Measurements from ENCODE around the gene IFI16.
A peak's percentile ranks its signal among the peaks of the same experiment; 100 is the strongest.
"Not testable (repeated sequence)": the region's sequence is repeated elsewhere in the genome, so short reads cannot be mapped to it uniquely, and the experiment has no call there.

IFI16 gene

GRCh38 chr1:159067699-159068621 is 58.3 kb downstream of the IFI16 start:
- no peak for DNase-seq

GRCh38 chr1:159068886-159069285 is 59.2 kb downstream of the IFI16 start:
- DNase-seq = no peak

- peak; percentile 51 for DNase-seq
These were observed 62.4 kb downstream of the IFI16 start for GRCh38 chr1:159071970-159072582.

- DNase-seq = no peak
These were observed 66.9 kb downstream of the IFI16 start, which contains the start of gene AIM2 for GRCh38 chr1:159076438-159077119. AIM2 (minus strand) TSS chr1:159076766; CDS start chr1:159073499, 3,267 bp downstream.

GRCh38 chr1:159077120-159077961 is 67.6 kb downstream of the IFI16 start:
- DNase-seq = no peak

- no peak for DNase-seq
These were observed 69.8 kb downstream of the IFI16 start for GRCh38 chr1:159079525-159079924.

GRCh38 chr1:159081626-159082025 is 71.9 kb downstream of the IFI16 start:
- DNase-seq = no peak

- DNase-seq = no peak
These were observed 73.3 kb downstream of the IFI16 start for GRCh38 chr1:159083013-159083412.

- no peak for DNase-seq
These were observed 74.4 kb downstream of the IFI16 start for GRCh38 chr1:159084152-159084551.

- DNase-seq = no peak
These were observed 75.2 kb downstream of the IFI16 start for GRCh38 chr1:159084867-159085266.

GRCh38 chr1:159088050-159088449 is 78.3 kb downstream of the IFI16 start:
- DNase-seq = no peak

GRCh38 chr1:159088546-159089183 is 79.0 kb downstream of the IFI16 start:
- DNase-seq = no peak

- peak; percentile 0 for DNase-seq
These were observed 79.6 kb downstream of the IFI16 start for GRCh38 chr1:159089184-159089791.

GRCh38 chr1:159090286-159091179 is 80.8 kb downstream of the IFI16 start:
- DNase-seq = no peak

- no peak for DNase-seq
These were observed 81.5 kb downstream of the IFI16 start for GRCh38 chr1:159091180-159091560.

GRCh38 chr1:159091607-159092031 is 81.9 kb downstream of the IFI16 start:
- no peak for DNase-seq

- no peak for DNase-seq
These were observed 82.5 kb downstream of the IFI16 start for GRCh38 chr1:159092036-159092760.

GRCh38 chr1:159098596-159098995 is 88.9 kb downstream of the IFI16 start:
- DNase-seq = no peak

GRCh38 chr1:159100589-159100988 is 90.9 kb downstream of the IFI16 start:
- no peak for DNase-seq

- not testable (repeated sequence) for DNase-seq
These were observed 93.3 kb downstream of the IFI16 start for GRCh38 chr1:159103021-159103420.
